Measurements from ENCODE around the gene TRAPPC3L. TPM values are rescaled to one million over a fixed set of nuclear protein-coding genes. Genes with fewer than 3 reads are reported as not detected.

Gene TRAPPC3L
- total and polyA plus RNA-seq, 9 of the 15 experiments (the other 6 are each of a cell fraction or from before 2014, with no cell fraction given): not detected

DNA sequence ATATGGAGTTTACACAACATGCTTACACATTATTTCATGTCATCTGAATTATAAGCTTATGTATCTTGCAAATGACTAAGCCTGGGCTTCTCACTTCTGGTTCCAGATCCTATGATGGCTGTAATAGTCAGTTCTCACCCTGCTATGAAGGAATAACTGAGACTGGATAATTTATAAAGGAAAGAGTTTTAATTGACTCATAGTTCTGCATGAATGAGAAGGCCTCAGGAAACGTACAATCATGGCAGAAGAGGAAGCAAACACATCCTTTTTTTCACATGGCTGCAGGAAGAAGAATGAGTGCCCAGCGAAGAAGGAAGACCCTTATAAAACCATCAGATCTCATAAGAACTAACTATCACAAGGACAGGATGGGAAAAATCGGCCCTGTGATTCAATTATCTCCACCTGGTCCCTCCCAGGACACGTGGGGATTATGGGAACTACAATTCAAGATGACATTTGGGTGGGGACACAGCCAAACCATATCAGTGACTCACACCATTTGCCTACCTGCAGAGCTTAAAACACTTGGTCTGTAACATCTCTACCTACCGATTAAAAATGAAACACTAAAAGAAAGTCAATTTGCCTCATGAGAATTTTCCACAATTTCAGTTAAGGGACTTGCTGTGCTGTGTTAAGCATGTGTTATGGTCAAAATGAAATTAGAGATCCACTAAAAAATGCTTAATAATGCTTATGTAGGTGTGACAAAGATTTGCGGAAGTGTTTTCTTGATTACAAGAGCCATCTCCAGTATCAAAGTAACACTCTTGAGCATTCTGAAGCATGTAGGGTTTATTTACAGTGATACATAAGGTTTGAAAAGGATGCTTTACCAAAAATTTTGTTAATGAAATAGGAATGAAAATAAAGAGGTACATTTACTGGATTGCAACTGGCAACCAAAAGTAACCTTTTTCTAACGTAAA lies 23.6 kb upstream of the TRAPPC3L start (continued):
- TF ChIP-seq ZNF398 (CRISPR knock-in tag; IDR thresholded peaks at IDR 0.05) (no peak), ZNF561 (CRISPR knock-in tag; conservative IDR thresholded peaks at IDR 0.05) (no peak), AFF1 (IDR thresholded peaks at IDR 0.05; ENCODE audit: low read depth in 1 of 2, partially characterized antibody in 2 of 2) (no peak), NEUROD1 (IDR thresholded peaks at IDR 0.05; ENCODE audit: borderline replicate concordance, low read depth, low read length, partially characterized antibody) (no peak), HNRNPL (IDR thresholded peaks at IDR 0.05; ENCODE audit: low read depth, low read length) (no peak), ZNF274 (IDR thresholded peaks at IDR 0.05; ENCODE audit: borderline replicate concordance, low read depth, low read length) (no peak), TSC22D4 (tag; IDR thresholded peaks at IDR 0.05) (no peak), STAT5B (CRISPR knock-in tag; IDR thresholded peaks at IDR 0.05) (no peak), SFPQ (IDR thresholded peaks at IDR 0.05; ENCODE audit: low read depth, low read length) (no peak), MNT (conservative IDR thresholded peaks at IDR 0.05) (peak in 1 of 2 experiments; percentile 43; a peak in 2 of 4 replicates), TBP (optimal IDR thresholded peaks at IDR 0.05; ENCODE audit: low read depth, low read length) (no peak), SIRT6 (IDR thresholded peaks at IDR 0.05; ENCODE audit: low read depth, low read length) (no peak), KLF13 (tag; IDR thresholded peaks at IDR 0.05; ENCODE audit: borderline replicate concordance, low read depth) (no peak)
- TF ChIP-seq, protein P1, sequence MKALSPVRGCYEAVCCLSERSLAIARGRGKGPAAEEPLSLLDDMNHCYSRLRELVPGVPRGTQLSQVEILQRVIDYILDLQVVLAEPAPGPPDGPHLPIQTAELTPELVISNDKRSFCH (CRISPR knock-in tag; IDR thresholded peaks at IDR 0.05): no peak
- TF ChIP-seq, protein P1 (tag; IDR thresholded peaks at IDR 0.05): no peak
